ENCODE results near the gene GOLIM4. TPM values are rescaled to one million over a fixed set of nuclear protein-coding genes. Genes with fewer than 3 reads are reported as not detected.
A peak's percentile ranks its signal among the peaks of the same experiment; 100 is the strongest.

The GOLIM4 gene
- total RNA-seq, 8 experiments from 2014 or later = 24.3 to 167 (median 33.7) TPM

- no peak overlapping the region for H3K27ac ChIP-seq
- WGBS, 10 experiments = 6 to 86% (median 32%) methylated on average over 1 to 2 of the region's 2 CpGs; no CpG with 5 or more reads in 2 of the 10 experiments
- H3K4me1 ChIP-seq (replicated peaks in 1 of 2) = peaks cover 14 to 25% of the 10 kb centered on the region in 2 donors
- no peak for ATAC-seq (replicated peaks in 6 of 8)
- peak overlapping the region; percentile 66 to 87 (median 79) for H3K4me3 ChIP-seq
- in situ Hi-C loops (cut with MboI; ENCODE audit: low pct_unique_long_range_greater_than_20kb in 2 of 9, low sequenced_read_pairs in 9 of 9, unreplicated experiment in 9 of 9) = no loop called here
Measured at GRCh38 chr3:168093229-168093628, 2.5 kb downstream of the GOLIM4 start.

GRCh38 chr3:168091941-168092340 is 3.8 kb downstream of the GOLIM4 start:
- Histone ChIP-seq H3K4me3 (peak overlapping the region in 1 of 5 donors; percentile 87), H3K4me1 (replicated peaks in 1 of 2) (peaks cover 14 to 23% of the 10 kb centered on the region in 2 donors), H3K27ac (no peak overlapping the region)
- ATAC-seq (replicated peaks in 6 of 8) = no peak
- in situ Hi-C loops (cut with MboI; ENCODE audit: low pct_unique_long_range_greater_than_20kb in 2 of 9, low sequenced_read_pairs in 9 of 9, unreplicated experiment in 9 of 9) = no loop called here

DNA sequence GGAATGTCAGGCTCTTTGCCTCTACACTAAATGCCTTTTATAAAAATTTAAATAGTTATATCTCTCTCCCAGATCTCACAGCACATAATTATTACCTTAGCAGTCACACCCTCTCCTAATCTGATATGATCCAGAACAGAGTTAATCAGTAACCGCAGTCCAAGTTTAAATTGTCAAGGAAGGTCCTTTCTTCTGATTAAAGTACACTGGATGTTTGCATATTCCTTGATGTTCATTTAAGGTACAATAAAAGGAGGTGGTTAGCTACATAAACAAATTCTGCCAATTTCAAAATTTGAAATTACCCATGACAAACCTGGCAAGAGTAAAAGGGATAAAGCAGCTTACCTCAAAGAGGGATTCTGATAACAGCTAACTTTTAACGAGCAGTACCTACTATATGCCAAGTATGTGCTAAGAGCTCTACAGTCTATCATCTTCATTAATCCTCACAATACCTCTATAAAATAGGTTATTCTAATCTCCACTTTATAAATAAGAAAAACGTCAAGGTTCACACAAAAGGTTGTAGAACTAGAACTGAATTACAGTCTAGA is 4.3 kb downstream of the GOLIM4 start:
- in situ Hi-C loops (cut with MboI; ENCODE audit: low pct_unique_long_range_greater_than_20kb in 2 of 9, low sequenced_read_pairs in 9 of 9, unreplicated experiment in 9 of 9) = no loop called here
- H3K4me1 ChIP-seq (replicated peaks in 1 of 2) = peaks cover 14 to 19% of the 10 kb centered on the region in 2 donors

DNA sequence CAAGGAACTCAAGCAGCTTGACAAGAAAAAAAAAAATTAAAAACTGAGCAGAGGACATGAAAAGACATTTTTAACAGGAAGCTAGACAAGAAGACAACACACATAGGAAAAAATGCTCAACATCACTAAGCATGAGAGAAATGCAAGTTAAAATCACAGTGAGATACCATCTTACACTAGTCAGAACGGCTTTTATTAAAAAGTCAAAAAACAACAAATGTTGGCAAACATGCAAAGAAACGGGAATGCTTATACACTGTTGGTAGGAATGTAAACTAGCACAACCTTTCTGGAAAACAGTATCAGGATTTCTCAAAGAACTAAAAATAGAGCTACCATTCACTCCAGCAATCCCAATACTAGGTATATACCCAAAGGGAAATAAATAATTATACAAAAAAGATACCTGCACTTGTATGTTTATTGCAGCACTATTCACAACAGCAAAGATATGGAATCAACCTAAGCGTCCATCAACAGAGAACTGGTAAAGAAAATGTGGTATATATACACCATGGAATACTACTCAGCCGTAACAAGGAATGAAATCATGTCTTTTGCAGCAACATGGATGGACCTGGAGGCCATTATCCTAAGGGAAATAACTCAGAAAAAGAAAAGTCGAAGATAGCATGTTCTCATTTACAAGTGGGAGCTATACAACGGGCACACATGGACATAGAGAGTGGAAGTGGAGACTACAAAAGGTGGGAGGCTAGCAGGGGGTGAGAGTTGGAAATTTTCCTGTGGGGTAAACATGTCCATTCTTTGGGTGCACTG is 5.2 kb downstream of the GOLIM4 start:
- no peak for ATAC-seq (replicated peaks in 6 of 8)
- in situ Hi-C loops (cut with MboI; ENCODE audit: low pct_unique_long_range_greater_than_20kb in 2 of 9, low sequenced_read_pairs in 9 of 9, unreplicated experiment in 9 of 9) = no loop called here
- no peak overlapping the region for H3K27ac ChIP-seq
- WGBS, 10 experiments = 67 to 97% (median 92%) methylated on average over 1 to 6 of the region's 6 CpGs
- peaks cover 14 to 19% of the 10 kb centered on the region in 2 donors for H3K4me1 ChIP-seq (replicated peaks in 1 of 2)
- H3K4me3 ChIP-seq = no peak overlapping the region

More for the DNA sequence above, 4.3 kb downstream of the GOLIM4 start:
- H3K27ac ChIP-seq = no peak overlapping the region
- no peak for ATAC-seq (replicated peaks in 6 of 8)
- WGBS, 10 experiments = 58 to 94% (median 71%) methylated on average over 2 to 3 of the region's 3 CpGs; no CpG with 5 or more reads in 1 of the 10 experiments
- H3K4me3 ChIP-seq = no peak overlapping the region

DNA sequence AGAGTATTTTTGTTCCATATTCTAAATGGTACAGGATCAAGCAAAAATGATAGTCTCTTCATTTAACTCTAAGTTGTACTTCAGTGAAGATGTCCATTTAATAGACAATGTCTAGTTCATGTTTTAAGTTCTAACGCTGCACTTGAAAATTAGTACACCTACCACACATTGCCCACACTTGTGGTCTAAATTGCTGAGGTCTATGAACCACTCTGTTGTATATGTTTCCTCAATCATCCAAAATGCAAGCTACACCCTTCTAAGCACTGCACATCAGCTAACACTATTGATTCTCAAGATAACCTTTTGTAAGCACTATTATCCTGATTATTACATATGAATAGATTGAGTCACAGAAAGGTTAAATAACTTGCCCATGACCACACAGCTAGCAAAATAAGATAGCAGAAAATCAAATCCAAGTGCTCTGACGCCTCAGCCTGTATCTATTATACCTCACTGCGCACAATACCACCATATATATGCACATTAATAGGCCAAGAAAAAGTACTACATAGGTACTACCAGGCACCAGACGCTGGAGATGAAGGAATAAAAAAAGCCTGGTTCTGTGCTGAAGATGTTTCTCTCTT is 6.4 kb downstream of the GOLIM4 start:
- no peak for ATAC-seq (replicated peaks in 6 of 8)
- Histone ChIP-seq H3K27ac (no peak overlapping the region), H3K4me3 (no peak overlapping the region), H3K4me1 (replicated peaks in 1 of 2) (peaks cover 14 to 19% of the 10 kb centered on the region in 2 donors)
- WGBS, 10 experiments = 70 to 100% (median 91%) methylated on average over 1 to 4 of the region's 4 CpGs; no CpG with 5 or more reads in 3 of the 10 experiments
- in situ Hi-C loops (cut with MboI; ENCODE audit: low pct_unique_long_range_greater_than_20kb in 2 of 9, low sequenced_read_pairs in 9 of 9, unreplicated experiment in 9 of 9) = no loop called here

DNA sequence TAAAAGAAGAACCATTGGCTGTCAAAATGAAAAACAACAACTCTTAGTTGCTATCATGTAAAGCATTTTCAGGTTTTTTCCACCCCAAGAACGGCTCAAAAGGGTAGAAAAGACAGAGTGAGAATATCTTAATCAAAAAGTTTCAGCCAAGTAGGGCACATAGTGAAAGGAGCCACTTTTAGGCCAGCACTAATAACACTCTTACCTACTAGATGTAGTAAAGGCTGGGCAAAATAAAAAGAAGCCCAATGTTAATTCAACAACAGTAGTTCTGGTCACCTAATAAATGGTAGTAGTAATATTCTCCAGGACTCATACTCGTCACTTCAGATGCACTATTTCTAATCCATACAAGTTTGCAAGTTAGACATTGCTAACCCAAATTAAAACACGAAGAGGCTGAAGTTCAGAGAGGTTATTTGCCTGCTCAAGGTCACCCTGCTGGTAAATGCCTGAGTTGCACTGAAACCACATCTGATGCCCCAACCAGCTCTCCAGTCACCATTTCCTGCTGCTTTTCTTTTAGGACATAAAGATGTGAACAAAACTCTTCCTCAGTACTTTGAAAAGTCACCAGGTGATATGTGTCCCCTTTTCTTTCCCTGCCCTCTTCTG is 7.5 kb downstream of the GOLIM4 start:
- peaks cover 12 to 19% of the 10 kb centered on the region in 2 donors for H3K4me1 ChIP-seq (replicated peaks in 1 of 2)
- in situ Hi-C loops (cut with MboI; ENCODE audit: low pct_unique_long_range_greater_than_20kb in 2 of 9, low sequenced_read_pairs in 9 of 9, unreplicated experiment in 9 of 9) = no loop called here
- ATAC-seq (replicated peaks in 6 of 8) = peak in 2 of 8 experiments; percentile 24 to 36
- no peak overlapping the region for H3K4me3 ChIP-seq
- H3K27ac ChIP-seq = no peak overlapping the region
- WGBS, 10 experiments = 43 to 100% (median 71%) methylated on average over 1 to 3 of the region's 3 CpGs; no CpG with 5 or more reads in 1 of the 10 experiments

- no peak overlapping the region for H3K4me3 ChIP-seq
- WGBS, 10 experiments = 59 to 100% (median 88%) methylated on average over 1 to 2 of the region's 2 CpGs
- in situ Hi-C loops (cut with MboI; ENCODE audit: low pct_unique_long_range_greater_than_20kb in 2 of 9, low sequenced_read_pairs in 9 of 9, unreplicated experiment in 9 of 9) = no loop called here
- H3K27ac ChIP-seq = no peak overlapping the region
- no peak for ATAC-seq (replicated peaks in 6 of 8)
- peaks cover 7 to 12% of the 10 kb centered on the region in 2 donors for H3K4me1 ChIP-seq (replicated peaks in 1 of 2)
Measured at GRCh38 chr3:168087539-168087938, 8.2 kb downstream of the GOLIM4 start.

DNA sequence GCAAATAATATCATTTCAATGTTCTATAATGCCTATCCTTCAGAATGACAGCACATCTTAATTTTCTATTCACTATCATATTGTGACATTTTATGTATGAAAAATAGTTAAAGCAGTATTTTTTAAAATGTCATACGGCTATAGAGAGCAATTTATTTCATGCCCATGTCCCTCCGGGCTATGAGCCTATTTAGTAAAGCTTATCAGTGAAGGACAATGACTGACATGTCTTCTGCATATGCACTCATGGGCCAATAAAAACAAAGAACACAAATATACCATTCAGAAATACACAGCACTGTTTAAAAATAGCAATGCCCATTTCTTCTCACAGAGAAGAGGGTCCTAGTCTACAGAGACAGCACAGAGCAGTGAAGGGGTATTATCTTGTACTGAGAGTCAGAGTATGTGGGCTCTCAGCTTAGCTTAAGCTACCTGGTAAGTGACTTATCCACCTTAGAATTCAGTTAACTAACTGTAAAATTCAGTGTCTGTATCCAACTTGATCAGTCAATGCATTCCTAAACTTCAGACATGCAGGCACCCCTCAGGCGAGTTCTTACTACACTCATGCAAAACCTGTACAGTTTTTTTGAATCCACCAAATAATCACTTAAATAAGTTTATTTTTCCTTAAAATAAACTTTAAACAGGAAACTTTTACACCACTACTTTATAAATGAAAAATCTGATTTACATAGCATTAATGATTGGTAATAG is 9.0 kb downstream of the GOLIM4 start:
- Histone ChIP-seq H3K4me3 (no peak overlapping the region), H3K27ac (no peak overlapping the region), H3K4me1 (replicated peaks in 1 of 2) (peaks cover under 1 to 4% of the 10 kb centered on the region in 2 donors)
- WGBS, 10 experiments = 78 to 100% (median 95%) methylated on average over 1 to 3 of the region's 3 CpGs; no CpG with 5 or more reads in 1 of the 10 experiments
- no peak for ATAC-seq (replicated peaks in 6 of 8)
- in situ Hi-C loops (cut with MboI; ENCODE audit: low pct_unique_long_range_greater_than_20kb in 2 of 9, low sequenced_read_pairs in 9 of 9, unreplicated experiment in 9 of 9) = no loop called here

DNA sequence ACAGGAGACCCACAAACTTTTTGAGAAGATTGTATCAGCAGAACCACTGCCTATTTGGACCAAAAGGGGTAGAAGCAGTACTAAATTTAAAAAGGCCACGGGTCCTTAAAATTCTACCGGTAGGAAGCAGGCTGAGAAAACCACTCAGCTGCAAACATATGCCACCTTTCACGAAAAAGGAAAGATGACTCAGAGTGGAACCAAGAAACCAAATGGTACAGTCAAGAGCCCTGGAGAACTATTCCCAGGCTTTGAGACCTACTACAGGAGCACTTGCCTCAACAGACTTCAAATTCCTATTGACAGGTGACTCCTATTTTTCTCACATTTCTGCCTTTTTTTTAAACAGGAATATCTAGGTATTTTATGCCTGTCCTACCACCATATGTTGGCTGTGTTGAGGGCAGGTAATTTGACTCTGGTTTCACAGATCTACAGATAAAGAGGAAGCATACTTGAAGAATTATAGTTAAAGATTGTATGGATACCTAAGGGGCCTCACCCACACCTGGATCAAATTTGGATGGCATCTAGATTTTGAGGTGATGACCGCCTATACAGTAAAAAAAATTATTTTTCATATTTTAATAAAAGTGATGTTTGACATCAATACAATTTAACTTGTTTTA is 10.1 kb downstream of the GOLIM4 start:
- ATAC-seq (replicated peaks in 6 of 8) = no peak

DNA sequence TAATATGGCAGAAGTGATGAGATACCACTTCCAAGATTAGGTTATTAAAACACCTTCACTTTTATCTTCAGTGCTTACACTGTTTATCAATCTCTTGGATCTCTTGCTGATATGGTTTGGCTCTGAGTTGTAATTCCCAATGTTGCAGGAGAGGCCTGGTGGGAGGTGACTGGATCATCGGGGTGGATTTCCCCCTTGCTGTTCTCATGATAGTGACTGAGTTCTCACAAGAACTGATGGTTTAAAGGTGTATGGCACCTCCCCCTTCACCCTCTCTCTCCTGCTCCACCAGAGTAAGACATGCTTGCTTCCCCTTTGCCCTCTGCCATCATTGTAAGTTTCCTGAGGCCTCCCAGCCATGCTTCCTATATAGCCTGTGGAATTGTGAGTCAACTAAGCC is 11.8 kb downstream of the GOLIM4 start:
- in situ Hi-C loops (cut with MboI; ENCODE audit: low pct_unique_long_range_greater_than_20kb in 2 of 9, low sequenced_read_pairs in 9 of 9, unreplicated experiment in 9 of 9) = no loop called here
- WGBS, 10 experiments = 88 to 100% (median 100%) methylated on average over 1 of the region's 1 CpG; no CpG with 5 or more reads in 6 of the 10 experiments
- ATAC-seq (replicated peaks in 6 of 8) = no peak
- Histone ChIP-seq H3K4me1 (replicated peaks in 1 of 2) (peaks cover 0 to 3% of the 10 kb centered on the region in 2 donors), H3K4me3 (no peak overlapping the region), H3K27ac (no peak overlapping the region)

More for the DNA sequence above, 10.1 kb downstream of the GOLIM4 start:
- H3K27ac ChIP-seq = no peak overlapping the region
- WGBS, 10 experiments = 82 to 100% (median 95%) methylated on average over 1 to 4 of the region's 4 CpGs
- no peak overlapping the region for H3K4me3 ChIP-seq
- no peaks in the 10 kb centered on the region for H3K4me1 ChIP-seq (replicated peaks in 1 of 2)
- in situ Hi-C loops (cut with MboI; ENCODE audit: low pct_unique_long_range_greater_than_20kb in 2 of 9, low sequenced_read_pairs in 9 of 9, unreplicated experiment in 9 of 9) = no loop called here

GRCh38 chr3:168081856-168082255 is 13.9 kb downstream of the GOLIM4 start:
- Histone ChIP-seq H3K27ac (no peak overlapping the region), H3K4me3 (no peak overlapping the region), H3K4me1 (replicated peaks in 1 of 2) (peaks cover 0 to 3% of the 10 kb centered on the region in 2 donors)
- ATAC-seq (replicated peaks in 6 of 8) = no peak
- in situ Hi-C loops (cut with MboI; ENCODE audit: low pct_unique_long_range_greater_than_20kb in 2 of 9, low sequenced_read_pairs in 9 of 9, unreplicated experiment in 9 of 9) = no loop called here
- WGBS, 10 experiments = 75 to 100% (median 90%) methylated on average over 1 to 3 of the region's 3 CpGs

GRCh38 chr3:168081171-168081771 is 14.5 kb downstream of the GOLIM4 start:
- H3K4me3 ChIP-seq = no peak overlapping the region
- in situ Hi-C loops (cut with MboI; ENCODE audit: low pct_unique_long_range_greater_than_20kb in 2 of 9, low sequenced_read_pairs in 9 of 9, unreplicated experiment in 9 of 9) = no loop called here

More at GRCh38 chr3:168081171-168081771, 14.5 kb downstream of the GOLIM4 start:
- 38 to 100% (median 70%) methylated on average over 1 to 2 of the region's 2 CpGs; no CpG with 5 or more reads in 2 of the 10 experiments for WGBS, 10 experiments
- Histone ChIP-seq H3K4me1 (replicated peaks in 1 of 2) (peaks cover 0 to 3% of the 10 kb centered on the region in 2 donors), H3K27ac (no peak overlapping the region)
- peak in 1 of 8 experiments; percentile 29 for ATAC-seq (replicated peaks in 6 of 8)
